Stimulated activated CD8-positive, alpha-beta memory T cell treated with anti-CD3 and anti-CD28 coated beads, Interleukin-4, amount 100 ng/mL, for 4 hours (primary cell): ENCODE results near the gene PRKAR1B.

Experiments used
- DNase-seq, 2 donors: peaks; one replicate each; pipeline ENCODE4 v3.0.0-alpha.2; 2020; ENCODE audit warnings: low read depth in 2 of 2, low spot score in 1 of 2

The PRKAR1B gene

DNA sequence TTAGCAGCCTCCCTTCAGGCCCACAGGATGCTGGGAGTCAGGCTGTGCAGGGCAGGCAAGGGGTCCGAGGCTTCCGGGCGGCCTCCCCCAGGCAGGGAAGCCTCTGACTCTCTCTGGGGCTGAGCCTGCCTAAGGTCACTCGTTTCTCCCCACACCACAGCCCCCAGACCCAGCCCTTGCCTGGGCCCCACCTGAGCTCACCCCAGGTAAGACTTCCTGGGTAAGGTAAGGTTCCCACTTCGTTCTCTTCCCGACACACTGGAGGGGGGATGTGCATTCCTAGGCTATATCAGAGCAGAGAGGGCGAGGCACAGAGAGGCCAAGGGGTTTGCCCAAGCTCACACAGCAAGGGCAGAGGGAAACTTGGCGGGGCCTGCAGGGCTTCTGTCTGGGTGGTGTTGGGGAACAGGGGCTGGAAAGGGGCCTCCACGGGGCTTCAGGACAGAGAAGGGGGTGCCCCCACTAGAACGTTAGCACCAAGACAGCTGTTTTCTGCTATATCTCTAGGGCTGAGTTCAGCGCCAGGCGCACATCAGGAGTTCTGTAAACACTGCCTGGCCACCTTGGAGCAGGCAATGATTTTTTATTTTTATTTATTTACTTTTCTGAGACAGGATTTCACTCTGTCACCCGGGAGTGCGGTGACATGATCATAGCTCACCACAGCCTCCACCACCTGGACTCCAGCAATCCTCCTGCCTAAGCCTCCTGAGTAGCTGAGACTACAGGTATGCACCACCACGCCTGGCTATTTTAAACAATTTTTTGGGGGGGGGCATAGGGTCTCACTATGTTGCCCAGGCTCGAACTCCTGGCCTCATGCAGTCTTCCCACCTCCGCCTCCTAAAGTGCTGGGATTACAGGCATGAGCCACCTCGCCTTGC lies 182.5 kb downstream of the PRKAR1B start:
- no peak for DNase-seq

DNA sequence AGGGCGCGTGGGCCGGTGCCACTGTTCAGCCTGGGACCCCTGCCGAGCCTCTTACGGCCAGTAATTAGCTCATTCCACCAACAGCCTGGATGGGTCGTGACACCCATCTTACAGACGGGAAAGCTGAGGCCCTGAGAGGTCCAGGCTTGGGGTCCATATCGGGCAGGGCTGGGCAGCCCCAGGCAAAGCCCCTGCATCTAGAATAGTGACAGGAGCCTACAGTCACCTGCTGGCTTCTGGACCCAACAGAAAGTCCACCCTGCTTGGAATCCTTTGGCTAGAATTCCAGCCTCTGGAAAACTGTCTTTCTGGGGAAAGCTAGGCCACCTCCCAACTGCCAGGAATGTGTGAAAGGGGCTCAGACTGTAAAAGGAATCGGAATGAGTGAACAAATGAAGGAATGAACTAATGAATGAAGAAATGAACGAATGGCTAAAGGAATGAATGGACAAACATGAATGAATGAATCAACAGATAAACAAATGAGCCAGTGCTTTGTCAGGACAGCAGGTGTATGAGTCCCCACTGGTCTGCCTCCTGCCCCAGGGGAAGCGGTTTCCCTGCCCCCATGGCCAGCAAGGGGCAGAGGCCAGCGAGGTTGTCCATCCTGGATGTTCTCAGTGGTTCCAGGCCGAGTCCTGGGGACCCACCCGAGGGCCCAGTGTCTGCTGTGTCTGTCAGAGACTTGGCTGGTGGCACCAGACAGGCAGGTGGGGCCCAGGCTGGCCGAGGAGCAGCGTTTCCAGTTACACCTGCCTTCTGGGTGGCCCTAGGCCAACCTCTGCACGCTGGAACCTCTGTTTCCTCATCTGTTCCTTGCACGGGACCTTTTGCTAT lies 183.4 kb downstream of the PRKAR1B start:
- no peak for DNase-seq

DNA sequence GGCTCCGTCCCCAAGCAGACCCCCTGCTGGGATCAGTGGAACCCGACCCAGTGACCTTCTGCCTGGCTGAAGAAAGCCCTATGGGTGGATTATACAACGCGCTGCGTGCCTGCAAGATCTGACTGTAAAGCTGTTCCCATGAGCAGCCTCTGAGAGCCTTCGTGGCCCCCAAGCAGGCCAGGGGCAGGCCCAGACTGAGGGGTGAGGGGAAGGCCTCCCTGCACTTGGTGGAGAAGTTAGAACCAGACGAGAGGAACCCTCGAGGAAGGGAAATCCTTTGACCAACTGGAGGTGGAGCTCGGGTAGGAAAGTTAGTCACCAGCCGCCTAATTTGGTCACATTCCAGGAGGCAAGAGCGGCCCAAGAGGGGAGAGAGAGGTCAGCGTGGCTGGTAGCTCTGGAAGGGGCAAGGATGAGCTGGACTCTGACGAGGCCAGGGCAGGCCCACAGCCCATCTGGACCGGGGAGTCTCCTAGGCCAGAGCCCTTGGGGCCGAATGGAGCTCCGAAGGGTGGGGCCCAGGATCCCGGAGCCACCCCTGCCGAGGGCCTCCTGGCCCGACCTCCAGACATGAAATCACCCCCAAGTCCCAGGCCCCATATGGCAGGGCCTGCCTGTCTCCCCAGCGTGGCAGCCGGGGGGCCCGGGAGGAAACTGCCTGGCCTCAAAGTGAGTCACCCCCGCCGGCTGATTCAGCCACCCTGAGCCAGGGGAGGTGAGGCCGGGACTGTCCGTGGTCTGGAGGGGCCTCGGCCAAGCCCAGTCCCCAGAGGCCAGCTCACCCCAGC lies 184.2 kb downstream of the PRKAR1B start:
- DNase-seq = no peak

DNA sequence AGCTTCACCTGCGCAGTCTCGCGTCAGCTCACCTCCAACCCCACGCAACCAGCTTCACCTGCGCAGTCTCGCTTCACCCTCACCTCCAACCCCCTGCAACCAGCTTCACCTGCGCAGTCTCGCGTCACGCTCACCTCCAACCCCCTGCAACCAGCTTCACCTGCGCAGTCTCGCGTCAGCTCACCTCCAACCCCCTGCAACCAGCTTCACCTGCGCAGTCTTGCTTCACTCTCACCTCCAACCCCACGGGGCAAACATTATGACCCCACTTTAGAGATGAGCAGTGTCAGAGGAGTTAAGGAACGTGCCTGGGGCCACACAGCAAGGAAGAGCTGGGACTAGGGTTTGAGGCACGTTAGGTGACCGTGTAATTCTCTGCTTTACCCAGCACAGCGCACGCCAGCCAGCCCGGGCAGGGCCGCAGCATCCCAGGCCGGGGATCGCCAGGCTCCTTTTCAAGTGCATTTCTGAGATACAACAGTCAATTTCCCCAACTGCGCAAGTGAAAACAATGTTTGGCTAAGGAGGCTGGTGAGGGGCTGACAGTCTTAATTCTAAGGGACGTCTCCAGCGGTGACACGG lies 184.9 kb downstream of the PRKAR1B start:
- no peak for DNase-seq

DNA sequence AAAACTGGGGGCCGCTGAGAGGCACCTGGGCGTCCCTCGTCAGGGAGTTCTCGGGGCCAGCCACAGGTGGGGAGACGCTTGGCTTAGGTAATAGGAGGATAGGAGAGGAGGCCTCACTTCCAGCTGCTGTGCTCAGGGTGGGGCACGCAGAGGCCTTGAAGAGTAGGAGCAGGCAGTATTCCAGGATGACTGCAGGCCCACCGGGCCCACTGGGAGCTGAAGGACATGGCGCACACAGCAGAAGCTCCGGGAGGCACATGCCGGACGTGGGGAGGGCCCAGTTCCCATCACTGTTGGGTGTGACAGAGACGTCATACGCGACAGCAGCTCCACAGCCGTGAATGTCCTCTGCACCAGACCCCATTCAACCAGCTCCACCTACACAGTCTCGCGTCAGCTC lies 185.4 kb downstream of the PRKAR1B start:
- no peak for DNase-seq

DNA sequence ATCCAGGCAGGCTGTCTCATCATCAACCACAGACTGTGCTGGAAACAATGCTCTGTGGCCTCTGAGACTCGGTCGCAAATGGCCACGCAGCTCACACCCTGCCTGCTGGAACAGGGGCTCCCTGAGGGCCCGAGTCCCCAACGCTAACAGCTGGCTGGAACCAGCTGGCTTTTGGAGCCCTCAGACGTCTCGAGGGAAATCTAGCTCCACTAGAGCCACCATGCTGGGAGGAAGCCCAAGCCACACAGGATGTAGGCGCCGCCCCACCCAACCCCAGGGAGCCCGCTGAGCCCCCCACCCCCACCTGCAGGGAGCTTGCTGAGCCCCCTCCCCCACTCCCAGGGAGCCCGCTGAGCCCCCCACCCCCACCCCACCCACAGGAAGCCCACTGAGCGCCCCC lies 186.1 kb downstream of the PRKAR1B start:
- DNase-seq = no peak

DNA sequence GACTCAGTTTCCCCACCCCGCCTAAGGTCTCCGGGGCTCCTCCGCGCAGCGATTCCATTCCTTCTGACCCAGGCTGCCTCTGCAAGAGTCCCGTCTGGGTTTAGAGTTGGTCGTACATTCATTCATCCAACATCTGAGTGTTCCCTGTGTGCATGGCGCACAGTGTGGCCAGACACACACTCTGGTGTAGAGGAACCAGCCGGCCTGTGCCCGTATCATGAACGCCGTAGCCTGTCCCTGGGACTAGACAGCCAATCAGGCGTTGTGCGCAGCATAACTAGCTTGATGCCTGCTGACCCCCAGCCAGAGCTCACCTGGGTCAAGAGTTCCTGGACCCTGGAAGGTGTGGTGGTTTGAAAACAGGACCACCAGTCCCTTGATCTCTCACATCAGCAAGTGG lies 186.5 kb downstream of the PRKAR1B start:
- DNase-seq = no peak

DNA sequence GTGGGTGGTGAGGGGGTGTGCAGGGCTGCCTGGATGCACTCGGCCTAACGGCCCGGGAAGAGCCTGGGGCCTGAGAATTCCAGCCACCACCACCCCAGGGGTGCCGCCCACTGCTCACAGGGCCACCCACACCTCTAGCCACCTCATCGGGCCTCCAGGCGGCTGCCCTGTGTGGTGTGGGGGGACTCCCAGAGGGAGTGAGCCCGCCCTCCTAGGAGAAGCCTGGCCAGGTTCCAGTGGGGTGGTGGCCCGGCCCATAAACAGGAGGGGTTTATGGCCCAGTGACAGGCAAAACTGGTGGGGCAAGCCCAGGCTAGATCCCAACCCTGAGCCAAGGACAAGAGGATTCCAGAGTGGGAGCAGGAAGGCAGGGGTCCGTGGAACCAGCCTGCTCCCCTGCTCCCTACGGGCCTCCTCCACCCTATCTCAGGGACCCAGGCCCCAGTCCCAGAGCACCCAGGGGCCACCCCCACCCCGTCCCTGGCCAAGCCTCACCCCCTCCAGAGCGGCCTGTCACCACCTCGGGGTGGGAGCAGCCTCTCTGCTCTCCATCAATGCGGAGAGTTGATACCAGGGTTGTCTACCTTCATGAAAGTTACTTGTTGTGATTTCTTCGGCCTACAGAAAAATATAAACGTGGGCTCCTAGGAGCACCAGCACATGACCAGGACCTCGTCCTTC lies 187.2 kb downstream of the PRKAR1B start:
- DNase-seq = no peak

DNA sequence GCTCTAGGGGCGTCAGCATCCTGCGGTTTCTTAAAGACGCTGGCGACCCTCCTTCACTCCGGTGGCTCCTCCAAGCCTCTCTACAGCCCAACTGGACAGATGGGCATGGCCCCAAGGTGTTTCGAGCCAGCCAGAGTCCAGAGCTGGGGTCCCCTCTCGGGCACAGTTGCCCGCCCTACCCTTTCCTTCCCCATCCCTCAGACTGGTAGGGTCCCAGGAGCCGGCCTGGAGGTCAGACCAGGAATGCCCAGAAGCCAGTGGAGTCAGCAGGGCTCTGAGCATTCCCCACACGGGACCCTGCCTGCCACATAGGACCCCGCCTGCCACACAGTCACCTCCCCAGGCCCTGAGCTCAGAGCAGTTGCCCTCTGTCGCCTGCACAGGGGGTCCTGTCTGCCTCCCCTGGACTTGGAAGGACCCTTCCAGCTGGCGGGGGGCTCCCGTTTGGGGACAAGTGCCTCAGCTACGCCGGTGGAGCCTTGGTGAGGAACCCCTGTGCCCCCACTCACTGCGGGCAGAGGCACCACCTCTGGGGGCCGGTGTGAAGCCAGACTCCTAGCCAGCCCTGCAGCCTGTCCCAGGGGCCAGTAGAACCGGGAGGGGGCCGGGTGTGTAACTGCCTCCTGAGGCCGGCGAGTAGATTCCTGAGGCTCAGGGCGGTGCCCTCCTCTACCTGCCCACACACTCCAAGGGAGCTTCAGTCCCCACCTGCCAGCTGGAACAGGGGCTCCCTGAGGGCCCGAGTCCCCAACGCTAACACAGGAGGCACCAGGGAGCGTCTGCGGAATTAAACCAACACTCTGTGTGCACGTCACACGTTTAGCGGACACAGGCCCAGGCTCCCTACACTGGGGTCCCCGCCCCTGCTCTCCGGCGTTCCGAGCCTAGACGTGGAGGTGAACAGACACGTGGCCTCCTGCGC lies 188.1 kb downstream of the PRKAR1B start:
- no peak for DNase-seq

DNA sequence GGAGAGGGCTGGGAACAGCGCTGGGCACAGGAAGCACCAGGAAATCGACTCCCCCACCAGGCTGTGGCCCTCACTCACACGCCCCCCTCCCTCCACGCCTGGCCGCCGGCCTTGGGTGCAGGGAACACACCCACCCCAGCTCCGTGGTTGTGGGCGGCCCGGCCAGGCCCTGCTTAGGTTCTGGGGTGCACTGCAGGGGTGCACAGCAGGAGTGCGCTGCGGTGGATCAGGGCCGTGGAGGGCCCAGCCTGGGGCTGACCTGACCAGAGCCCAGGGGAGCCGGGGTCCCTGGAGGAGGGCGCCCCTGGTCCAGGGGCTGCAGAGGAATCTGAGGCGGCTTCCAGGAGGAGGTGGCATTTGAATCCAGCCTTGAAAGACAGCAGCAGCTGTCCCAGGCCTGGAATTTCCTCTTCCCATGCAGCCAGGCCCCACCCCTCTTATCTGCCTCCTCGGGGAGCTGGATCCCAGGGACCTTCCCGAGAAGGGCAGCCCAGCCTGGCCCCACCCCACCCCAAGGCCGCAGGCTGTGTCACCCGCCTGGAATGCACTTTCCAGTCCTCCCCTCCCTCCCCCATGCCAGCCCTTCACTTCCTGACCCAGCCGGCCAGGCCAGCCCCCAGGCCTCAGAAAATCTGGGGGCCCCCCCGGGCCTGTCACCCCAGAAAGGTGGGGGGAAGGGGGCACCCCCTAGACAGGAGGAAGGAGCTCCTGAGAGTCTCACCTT lies 189.0 kb downstream of the PRKAR1B start:
- DNase-seq = no peak

DNA sequence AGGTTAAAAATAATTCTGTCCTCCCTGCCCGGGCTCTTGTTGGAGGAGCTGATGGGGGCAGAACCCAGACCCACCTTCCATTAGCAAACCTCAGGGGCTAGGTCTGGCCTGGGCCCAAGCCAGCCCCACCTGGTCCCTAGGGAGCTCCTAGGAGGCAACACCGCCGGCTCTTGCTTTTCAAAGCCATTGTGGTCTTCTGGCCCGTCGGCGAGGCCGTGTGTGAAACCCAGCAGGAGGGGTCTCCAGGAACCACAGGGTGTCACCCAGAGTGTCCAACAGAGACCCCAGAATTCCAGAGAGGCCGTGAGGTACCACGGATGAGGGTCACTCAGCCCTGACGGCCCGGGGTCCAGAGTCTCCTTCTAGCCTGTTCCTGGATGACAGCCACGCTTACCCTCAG lies 190.8 kb downstream of the PRKAR1B start:
- no peak for DNase-seq

DNA sequence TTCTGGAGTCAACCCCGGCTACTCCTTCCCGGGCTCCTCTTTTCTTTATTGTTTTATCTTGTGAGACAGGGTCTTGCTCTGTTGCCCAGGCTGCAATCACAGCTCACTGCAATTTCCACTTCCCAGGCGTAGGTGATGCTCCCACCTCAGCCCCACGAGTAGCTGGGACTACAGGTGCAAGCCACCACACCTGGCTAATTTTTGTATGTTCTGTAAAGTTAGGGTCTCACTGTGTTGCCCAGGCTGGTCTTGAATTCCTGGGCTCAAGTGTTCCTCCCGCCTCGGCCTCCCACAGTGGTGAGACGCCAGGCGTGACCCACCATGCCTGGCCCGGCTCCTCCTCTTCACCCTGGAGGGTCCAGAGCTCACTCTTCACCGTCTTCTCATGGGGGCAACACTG lies 192.1 kb downstream of the PRKAR1B start:
- no peak for DNase-seq

DNA sequence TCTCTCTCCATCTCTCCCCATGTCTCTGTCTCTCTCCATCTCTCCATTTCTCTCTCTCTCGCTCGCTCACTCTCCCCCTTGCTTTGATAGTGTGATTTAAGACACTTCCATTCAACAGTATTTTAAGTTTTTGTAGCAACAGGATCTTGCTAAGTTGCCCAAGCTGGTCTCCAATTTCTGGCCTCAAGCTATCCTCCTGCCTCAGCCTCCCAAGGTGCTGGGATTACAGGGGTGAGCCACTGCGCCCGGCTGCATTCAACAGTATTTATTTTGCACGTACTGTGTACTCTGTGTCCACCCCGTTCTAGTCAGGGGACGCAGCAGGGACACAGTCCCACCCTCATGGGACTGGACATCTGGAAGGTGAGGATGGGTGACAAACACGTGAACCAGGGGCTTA lies 193.0 kb downstream of the PRKAR1B start:
- no peak for DNase-seq

DNA sequence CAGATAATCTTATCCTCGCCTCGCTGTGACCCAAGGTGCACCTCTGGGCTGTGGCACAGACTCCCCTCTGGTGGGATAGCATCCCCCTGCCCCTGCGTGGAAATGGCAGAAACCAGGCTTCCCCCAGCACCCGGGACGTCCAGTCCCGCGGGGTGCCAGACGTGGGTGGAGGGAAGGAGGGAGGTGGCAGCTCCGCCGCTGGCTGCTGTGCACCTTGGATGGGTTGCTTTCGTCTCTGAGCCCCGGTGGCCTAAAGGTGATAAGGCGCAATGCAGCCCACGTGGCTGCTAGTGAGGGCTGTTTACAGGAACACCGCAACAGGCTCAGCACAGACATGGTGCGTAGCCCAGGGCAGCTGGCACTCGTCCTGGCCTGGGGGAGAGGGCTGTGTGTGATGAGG lies 193.8 kb downstream of the PRKAR1B start:
- no peak for DNase-seq

DNA sequence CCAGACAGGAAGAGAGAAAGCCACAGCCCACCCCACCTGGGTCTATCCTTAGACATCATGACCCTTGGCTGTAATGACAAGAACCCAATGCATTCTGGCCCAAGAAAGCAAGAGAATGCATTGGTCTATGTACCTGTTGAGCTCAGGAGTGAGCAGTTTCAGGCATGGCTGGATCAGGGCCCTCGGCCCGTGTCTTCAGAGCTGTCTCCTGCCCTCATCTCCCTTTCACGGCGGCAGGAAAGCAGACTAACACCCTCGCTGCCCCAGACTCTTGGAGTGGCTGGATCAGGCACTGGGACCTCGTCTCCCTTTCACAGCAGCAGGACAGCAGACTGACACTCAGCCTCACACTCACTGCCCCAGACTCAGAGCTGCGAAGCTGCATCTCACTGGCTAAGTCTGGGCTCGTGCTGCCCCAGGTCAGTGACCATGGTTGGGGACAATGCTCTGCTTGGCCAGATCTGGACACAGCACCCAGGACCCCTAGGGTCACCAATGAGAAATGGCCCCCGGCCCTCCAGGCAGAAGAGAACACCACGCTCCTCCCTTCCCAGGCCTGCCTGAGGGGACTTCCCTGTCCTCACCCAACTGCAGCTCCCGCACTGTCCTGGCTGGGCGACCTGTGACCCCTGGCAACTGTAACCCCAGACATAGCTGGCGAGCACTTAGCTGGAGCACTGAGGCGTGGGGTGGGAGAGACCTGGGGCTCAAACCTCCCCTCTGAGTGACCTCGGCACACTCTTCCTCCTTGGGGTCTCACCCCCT lies 194.5 kb downstream of the PRKAR1B start:
- DNase-seq = no peak

DNA sequence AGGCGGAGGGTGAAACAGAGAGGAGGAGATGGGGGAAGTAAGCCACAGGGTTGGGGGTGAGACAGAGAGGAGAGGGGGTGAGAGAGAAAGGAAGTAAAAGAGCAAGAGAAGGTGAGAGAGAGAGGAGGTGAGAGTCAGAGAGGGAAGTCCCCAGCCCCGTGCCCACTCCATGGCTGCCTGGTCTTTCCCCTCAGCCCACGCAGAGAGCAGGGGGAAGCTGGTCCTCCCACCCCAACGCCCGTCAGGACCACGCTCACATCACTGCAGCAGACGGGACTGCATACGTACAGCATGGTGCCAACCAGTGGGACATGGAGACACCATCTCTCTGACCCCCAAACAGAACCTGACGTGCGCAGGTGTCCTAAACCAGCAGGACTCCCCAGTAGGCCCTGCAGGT lies 195.3 kb downstream of the PRKAR1B start:
- DNase-seq = peak in 1 of 2 donors; percentile 52

DNA sequence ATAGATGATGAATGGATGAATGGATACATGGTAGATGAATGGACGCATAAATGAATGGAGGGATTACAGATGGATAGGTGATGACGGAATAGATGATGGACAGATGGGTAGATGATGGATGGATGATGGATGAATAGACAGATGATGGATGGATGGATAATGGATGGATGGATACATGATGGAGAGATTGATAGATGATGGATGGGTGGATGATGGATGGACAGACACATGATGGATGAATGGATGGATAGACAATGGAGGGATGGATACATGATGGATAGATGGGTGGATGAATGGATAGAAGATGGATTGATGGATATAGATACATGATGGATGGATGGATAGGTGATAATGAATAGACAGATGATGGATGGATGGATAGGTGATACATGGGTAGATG lies 198.6 kb downstream of the PRKAR1B start:
- no peak for DNase-seq

DNA sequence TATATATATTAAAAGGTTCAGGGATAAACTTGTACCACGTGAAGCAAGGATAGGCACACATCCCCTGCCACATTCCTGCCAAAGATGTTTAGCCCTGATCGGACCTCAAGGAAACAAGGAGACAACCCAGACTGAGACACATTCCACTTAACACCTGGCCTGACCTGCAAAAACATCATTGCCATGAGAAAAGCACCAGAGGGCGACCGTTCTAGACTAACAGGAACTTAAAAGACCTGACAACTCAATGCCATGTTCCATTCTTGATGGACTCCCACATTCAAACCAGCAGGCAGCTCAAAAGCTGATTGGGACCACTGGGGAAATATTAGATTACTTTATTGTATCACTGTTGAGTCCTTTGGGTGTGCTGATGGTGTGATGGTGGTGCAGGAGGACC lies 199.4 kb downstream of the PRKAR1B start:
- DNase-seq = no peak
